WTC11 (cell line): Measurements from ENCODE around the gene PLEKHM1.

Source experiments
- ELF4 ChIP-seq: sonication (generic); formaldehyde crosslinking; IDR thresholded peaks from 2 replicates; pipeline ENCODE4 v1.8.1; 2022; ENCODE audit warnings: low read depth, mild to moderate bottlenecking, moderate library complexity, missing genetic modification reagents
- TCF7 ChIP-seq: sonication (generic); formaldehyde crosslinking; IDR thresholded peaks from 2 replicates; pipeline ENCODE4 v1.8.0; 2022; ENCODE audit warnings: mild to moderate bottlenecking, low read depth, missing genetic modification reagents, moderate library complexity
- TF ChIP-seq, protein P1 (sequence below): fragments of 200-600 bp; IDR thresholded peaks from 2 replicates; pipeline ENCODE4 v1.8.0; 2022; ENCODE audit warnings: antibody characterized with exemption

DNA sequence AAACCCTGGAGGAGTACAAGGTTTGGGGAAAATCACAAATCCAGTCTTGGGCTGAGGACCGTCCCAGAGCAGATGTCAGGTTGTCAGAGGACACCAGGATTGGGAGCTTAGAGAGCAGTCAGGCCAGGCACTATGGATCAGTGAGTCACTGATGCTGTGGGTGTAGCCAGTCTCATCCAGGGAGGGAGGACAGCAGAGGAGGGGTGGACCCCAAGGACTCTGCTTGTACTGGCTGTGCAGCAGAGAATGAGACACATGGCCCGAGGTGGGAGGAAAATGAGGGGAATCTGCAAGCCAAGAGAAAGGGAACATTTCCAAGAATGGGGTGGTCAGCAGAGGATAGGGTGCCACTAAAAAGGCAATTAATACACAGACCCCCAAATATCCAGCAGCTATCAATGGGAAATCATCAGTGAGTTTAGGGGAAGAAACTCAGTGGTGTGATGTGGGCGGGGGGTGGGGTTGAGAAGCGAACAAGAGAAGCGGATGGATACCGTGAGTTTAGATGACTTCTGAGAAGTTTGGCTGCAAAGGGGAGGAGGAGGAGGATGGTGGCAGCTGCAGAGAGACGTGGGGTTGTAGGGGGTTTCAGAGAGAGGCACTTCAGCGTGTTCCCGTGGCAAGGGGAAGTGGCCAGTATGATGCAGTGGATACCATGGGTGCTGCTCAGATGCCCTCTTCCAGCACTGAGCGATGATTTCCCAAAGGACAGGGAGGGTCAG, 101.8 kb downstream of the PLEKHM1 start:
- TF ChIP-seq, protein P1, sequence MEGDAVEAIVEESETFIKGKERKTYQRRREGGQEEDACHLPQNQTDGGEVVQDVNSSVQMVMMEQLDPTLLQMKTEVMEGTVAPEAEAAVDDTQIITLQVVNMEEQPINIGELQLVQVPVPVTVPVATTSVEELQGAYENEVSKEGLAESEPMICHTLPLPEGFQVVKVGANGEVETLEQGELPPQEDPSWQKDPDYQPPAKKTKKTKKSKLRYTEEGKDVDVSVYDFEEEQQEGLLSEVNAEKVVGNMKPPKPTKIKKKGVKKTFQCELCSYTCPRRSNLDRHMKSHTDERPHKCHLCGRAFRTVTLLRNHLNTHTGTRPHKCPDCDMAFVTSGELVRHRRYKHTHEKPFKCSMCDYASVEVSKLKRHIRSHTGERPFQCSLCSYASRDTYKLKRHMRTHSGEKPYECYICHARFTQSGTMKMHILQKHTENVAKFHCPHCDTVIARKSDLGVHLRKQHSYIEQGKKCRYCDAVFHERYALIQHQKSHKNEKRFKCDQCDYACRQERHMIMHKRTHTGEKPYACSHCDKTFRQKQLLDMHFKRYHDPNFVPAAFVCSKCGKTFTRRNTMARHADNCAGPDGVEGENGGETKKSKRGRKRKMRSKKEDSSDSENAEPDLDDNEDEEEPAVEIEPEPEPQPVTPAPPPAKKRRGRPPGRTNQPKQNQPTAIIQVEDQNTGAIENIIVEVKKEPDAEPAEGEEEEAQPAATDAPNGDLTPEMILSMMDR, result no peak
- no peak for TF ChIP-seq TCF7
- no peak for TF ChIP-seq ELF4
